Stimulated activated CD4-positive, alpha-beta T cell treated with anti-CD3 and anti-CD28 coated beads, TNF-alpha, amount 100 ng/mL, for 24 hours (primary cell): Measurements from ENCODE around the gene FNDC3B.

Experiments
- DNase-seq, 3 experiments: peaks; one replicate each; pipeline ENCODE4 v3.0.0-alpha.2; 2020; ENCODE audit warnings: low read depth in 3 of 3

FNDC3B gene

GRCh38 chr3:172167892-172168648, 128.7 kb downstream of the FNDC3B start:
- no peak for DNase-seq

- no peak for DNase-seq
These were observed 130.8 kb downstream of the FNDC3B start for GRCh38 chr3:172170073-172170709.

GRCh38 chr3:172170841-172171240, 131.5 kb downstream of the FNDC3B start:
- no peak for DNase-seq

DNA sequence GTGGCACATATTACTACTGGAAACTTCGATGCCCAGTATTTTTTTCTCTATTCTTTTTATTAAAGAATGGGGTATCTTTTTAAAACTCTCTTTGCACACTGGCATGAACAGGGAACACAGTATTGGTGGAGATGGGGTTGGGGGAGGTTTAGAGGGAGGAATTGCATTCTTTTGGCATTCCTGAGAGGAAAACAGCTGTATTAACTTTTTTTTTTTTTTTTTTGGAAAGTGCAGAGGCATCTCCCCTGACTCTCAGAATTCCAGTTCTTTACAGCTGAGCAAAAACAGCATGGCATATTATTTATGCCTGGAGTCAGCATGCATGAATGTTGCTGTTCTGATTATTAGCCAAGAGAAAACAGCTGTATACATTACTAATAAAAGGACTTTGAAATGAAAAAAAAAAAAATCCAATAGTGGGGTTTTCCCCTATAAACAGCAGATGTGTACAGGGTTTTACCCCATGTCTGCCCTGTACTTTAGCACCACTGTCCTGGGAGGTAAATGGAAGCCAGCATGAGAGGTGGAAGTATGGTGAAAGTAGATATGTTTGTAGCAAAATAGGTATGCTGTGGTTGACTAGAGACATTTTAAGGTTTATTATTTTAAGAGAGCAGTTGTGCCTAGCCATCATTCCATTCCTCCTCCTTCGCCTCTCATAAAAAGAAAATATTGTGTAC, 132.2 kb downstream of the FNDC3B start:
- no peak for DNase-seq

DNA sequence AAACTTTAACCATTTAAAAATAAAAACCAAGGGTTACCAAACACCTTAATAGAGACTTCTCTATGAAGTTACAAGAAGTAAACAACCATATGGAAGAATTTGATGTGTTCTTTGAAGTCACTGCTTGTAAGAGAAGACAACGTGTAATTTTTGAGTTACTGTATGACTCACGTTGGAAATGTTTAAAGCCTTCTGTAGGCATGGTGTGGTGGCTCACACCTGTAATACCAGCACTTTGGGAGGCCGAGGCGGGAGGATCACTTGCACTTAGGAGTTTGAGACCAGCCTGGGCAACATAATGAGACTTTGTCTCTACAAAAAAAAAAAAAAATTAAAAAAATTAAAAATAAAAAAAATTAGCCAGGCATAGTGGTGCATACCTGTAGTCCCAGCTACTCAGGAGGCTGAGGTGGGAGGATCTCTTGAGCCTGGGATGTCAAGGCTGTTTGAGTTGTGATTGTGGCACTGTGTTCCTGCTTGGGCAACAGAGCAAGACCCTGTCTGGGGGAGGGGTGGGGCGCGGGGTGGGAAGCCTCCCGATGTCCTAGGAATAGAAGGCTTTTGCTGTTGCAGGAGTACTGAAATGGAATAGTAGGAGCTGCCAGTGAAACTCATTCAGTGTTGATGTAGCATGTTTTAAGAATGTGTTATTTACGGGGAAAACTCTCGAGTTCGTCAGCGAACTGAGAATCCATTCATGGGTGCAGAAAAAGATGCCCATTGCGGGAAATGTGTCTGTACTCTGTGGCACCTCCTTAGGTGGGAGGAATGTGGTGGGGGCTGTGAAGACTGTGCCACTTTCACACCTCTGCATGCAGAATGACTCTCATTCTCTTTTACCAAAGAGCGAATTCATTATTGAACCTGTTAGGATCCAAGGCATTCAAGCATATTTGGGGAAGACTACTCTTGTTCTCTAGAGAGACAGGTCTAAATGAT, 134.2 kb downstream of the FNDC3B start:
- DNase-seq, result no peak

- DNase-seq, result no peak
These were observed 135.3 kb downstream of the FNDC3B start for GRCh38 chr3:172174513-172175253.

GRCh38 chr3:172175254-172175599, 135.8 kb downstream of the FNDC3B start:
- no peak for DNase-seq

DNA sequence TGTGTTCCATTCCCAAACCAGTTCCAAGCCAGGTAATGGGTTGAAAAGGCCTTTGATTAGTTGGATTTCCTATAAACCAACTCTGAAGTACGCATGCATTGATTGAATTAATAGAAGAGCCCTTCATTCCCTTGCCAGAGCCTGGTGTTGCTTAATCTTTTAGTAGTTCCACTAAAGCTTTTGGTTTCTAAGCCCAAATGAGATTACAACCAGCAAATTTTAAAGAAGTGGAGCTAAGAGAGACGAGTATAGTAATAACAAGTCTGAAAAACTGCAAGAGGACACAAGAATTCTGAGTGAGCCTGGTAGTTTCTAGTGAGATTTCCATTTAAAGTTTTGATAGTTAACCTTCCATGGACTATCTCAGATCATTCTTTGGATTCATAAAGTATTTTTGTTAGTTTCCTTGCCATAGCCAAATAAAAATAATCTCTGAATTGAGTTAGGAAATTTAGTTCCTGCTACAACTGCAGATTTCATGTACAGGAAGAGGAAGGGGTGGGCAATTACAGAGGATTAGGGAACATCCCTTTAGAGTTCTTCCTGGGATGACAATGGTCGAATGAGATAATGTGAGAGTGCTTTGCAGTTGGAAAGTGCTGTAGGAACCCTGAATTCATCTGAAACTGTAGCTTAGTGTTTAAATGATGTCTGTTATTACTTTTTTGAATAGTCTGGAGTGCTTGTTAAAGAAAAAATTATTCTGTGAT, 136.8 kb downstream of the FNDC3B start:
- no peak for DNase-seq

DNA sequence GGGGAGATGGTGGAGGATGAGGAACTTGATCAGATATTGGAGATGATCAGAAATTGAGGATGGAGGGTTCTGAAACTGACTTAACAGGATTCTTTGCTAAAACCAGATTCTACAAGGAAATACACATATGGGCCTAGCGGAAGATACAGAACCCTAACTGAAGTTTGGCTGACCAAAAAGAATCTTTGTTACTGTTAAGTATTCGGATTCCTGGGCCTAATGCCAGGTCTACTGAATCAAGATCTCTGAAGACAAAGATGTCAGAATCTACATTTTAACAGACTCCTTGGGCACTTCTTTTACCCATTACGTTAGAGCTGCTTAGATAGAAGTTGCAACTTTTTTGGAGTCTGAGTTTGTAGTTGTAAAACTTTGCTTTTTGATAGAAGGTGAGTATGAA, 137.7 kb downstream of the FNDC3B start:
- no peak for DNase-seq

DNA sequence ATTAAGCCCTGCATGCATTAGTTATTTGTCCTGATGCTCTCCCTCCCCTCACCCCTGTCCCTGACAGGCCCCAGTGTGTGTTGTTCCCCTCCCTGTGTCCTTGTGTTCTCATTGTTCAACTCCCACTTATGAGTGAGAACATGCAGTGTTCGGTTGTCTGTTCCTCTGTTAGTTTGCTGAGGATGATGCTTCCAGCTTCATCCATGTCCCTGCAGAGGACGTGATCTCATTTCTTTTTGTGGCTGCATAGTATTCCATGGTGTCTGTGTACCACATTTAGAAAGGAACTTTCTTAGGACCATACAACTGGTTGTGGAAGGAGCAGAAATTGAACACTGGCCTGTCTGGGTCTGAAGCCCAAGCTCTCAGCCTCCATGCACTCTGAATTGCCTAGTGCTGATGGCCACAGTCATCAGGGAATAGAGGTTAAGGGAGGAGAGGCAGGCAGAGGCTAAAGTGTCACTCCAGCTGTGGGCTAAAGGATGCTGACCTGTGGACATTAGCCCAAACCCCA, 138.5 kb downstream of the FNDC3B start:
- no peak for DNase-seq

- DNase-seq, result no peak
These were observed 140.5 kb downstream of the FNDC3B start for GRCh38 chr3:172179680-172180399.

DNA sequence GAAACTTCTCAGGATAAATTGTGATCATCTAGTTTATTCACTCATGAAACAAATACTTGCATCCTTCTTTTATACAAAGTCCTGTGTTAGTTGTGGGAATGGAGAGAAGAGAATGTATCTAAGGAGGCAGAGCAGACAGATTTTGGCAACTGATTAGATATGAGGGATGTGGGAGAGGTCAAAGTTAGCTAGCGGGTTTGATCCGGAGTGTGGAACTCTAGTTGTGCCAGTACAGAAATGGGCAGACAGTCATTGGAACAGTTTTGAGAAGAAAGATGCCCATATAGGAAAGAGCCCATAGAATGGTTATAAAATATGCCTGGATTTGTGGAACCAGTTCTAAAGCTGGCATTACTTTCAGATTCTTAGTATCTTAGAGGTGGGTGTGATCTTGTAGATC, 141.1 kb downstream of the FNDC3B start:
- no peak for DNase-seq

DNA sequence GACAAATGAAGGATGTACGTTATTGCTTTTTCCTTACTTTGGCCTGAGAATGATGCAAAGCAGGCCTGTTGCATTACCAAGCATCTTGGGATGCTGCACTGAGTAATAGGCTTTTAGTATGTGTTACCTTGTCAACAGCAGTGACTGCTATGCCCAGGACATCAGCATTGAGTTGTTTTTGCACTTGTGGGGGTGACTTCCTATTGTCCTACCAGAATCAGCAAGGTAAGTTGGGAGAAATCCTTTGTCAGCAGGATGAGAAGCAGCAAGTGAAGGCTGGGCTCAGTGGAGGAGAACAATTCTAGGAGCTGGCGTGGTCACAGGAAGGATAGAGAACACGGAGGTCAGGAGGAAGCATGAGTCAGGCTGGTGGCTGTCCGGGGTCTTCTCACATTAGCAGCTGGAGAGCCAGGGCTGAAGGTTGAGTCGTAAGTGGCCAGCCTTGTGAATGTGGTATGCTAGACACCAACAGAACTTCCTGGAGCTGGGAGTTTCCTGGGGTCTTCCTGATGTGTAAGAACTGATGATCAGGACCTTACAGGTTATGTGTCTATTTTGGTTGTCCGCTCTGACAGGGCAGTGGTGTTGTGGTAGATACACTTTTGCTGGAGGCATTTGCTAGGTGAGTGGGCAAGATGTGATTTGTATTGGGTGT, 142.7 kb downstream of the FNDC3B start:
- DNase-seq, result no peak

- DNase-seq, result no peak
These were observed 143.4 kb downstream of the FNDC3B start for GRCh38 chr3:172182797-172183196.

GRCh38 chr3:172184106-172184822, 144.9 kb downstream of the FNDC3B start:
- DNase-seq, result no peak

DNA sequence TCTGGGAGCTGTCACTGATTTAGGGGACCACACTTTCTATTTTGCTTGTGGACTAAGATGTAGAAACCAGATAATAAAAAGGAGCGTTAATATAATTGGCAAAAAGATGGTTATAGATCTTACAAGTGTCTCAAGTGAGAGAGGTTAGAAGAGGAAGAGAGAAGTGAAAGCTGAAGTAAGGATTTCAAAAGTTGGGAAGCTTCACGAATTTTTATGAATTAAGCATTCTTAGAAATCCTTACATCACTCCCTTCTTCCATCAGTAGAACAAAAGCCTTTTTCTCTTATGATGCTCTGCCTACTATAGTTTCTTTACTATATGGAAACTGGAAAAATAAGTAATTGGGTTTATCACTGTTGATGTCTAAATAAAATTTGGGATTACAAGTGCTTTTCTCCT, 146.5 kb downstream of the FNDC3B start:
- DNase-seq, result no peak

DNA sequence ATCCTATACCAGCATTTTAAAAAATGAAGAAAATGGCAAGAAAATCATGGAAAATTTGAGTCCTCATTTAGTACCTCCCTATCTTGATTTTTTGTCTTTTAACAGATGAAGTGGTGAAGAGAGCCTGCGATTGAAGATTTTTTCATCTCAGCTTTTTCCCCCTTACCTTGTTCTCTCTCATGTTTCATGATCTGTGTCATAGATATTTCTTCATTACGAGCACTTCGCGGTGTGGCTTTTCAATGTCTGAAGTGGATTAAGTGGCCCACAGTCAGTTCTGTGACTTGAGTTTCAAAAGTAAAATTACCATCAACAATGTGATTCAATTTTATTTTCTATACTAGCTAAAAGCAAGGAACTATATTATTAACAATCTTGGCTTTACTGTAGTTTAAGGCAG, 147.2 kb downstream of the FNDC3B start:
- DNase-seq, result no peak

GRCh38 chr3:172187511-172187910, 148.1 kb downstream of the FNDC3B start:
- DNase-seq, result no peak

DNA sequence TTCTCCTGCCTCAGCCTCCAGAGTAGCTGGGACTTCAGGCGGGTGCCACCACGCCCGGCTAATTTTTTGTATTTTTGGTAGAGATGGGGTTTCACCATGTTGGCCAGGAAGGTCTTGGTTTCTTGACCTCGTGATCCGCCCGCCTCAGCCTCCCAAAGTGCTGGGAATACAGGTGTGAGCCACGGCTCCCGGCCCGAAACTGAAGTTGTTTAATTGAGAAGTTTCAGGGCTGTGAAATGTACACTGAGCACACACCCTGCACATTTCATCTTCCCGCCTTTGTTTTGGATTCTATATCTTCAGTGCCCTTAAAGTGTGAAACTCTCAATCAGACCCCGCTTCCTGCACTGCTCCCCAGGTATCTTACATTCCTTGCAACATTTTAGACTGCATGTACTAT, 149.1 kb downstream of the FNDC3B start:
- DNase-seq, result no peak
